Endodermal cell (in vitro differentiated cells): ENCODE results near the gene DCST2. TPM values are rescaled to one million over a fixed set of nuclear protein-coding genes. Genes with fewer than 3 reads are reported as not detected.
A peak's percentile ranks its signal among the peaks of the same experiment; 100 is the strongest.

Source experiments
- DNase-seq: peaks from one replicate; pipeline ENCODE4 v3.0.0-alpha.2; 2017
- H3K27ac ChIP-seq: 2 replicates; pipeline ENCODE4 v1.5.1; 2013; ENCODE audit warnings: mild to moderate bottlenecking, low read depth, low read length, moderate library complexity
- H3K27me3 ChIP-seq: 2 replicates; pipeline ENCODE4 v1.6.1; 2013; ENCODE audit warnings: mild to moderate bottlenecking, low read length, moderate library complexity; ENCODE audit not compliant: insufficient read depth, control insufficient read depth, poor library complexity, severe bottlenecking
- H3K36me3 ChIP-seq: 2 replicates; pipeline ENCODE4 v1.7.0; 2013; ENCODE audit warnings: mild to moderate bottlenecking, low read length, moderate library complexity; ENCODE audit not compliant: control insufficient read depth, insufficient read depth
- H3K4me1 ChIP-seq: one replicate; pipeline ENCODE4 v1.7.0; 2013; ENCODE audit warnings: low read length; ENCODE audit not compliant: control insufficient read depth, insufficient read depth
- H3K4me3 ChIP-seq: 2 replicates; pipeline ENCODE4 v1.5.1; 2013; ENCODE audit warnings: mild to moderate bottlenecking, low read length, moderate library complexity
- H3K9ac ChIP-seq: 2 replicates; pipeline ENCODE4 v1.6.1; 2013; ENCODE audit warnings: mild to moderate bottlenecking, low read length, moderate library complexity; ENCODE audit not compliant: poor library complexity, severe bottlenecking; ENCODE audit errors: extremely low read depth
- H3K9me3 ChIP-seq: 2 replicates; pipeline ENCODE4 v1.6.1; 2013; ENCODE audit warnings: mild to moderate bottlenecking, low read length, moderate library complexity; ENCODE audit not compliant: control insufficient read depth
- H3K27ac Mint-ChIP-seq: 2 replicates; pipeline ENCODE4 v1.8.0; 2020; ENCODE audit warnings: mixed read lengths
- H3K27me3 Mint-ChIP-seq: 2 replicates; pipeline ENCODE4 v1.8.0; 2021; ENCODE audit warnings: mild to moderate bottlenecking, mixed read lengths; ENCODE audit not compliant: insufficient read depth
- H3K36me3 Mint-ChIP-seq: 2 replicates; pipeline ENCODE4 v1.8.0; 2020; ENCODE audit warnings: low read depth, mixed read lengths
- H3K4me1 Mint-ChIP-seq: 2 replicates; pipeline ENCODE4 v1.8.0; 2020; ENCODE audit warnings: mixed read lengths
- H3K4me3 Mint-ChIP-seq: 2 replicates; pipeline ENCODE4 v1.8.0; 2020; ENCODE audit warnings: mild to moderate bottlenecking, moderate library complexity, mixed read lengths
- H3K9me3 Mint-ChIP-seq: 2 replicates; pipeline ENCODE4 v1.8.0; 2020; ENCODE audit warnings: mild to moderate bottlenecking, mixed read lengths
- CTCF ChIP-seq: fragments of 200-600 bp; sonication (generic); conservative IDR thresholded peaks from 2 replicates; pipeline ENCODE4 v1.5.0; 2021; ENCODE audit warnings: antibody characterized with exemption, mild to moderate bottlenecking
- WGBS, 2 experiments: methylation state at CpG; one replicate each; pipeline versions ENCODE4 v1.1.5 to v1.1.7; 2013; ENCODE audit warnings: missing lambda C conversion rate in 2 of 2, mixed read lengths in 1 of 2; ENCODE audit not compliant: insufficient coverage in 1 of 2, insufficient read length in 1 of 2; 5-methylcytosine and 5-hydroxymethylcytosine counted together
- total RNA-seq, 2 donors: library from RNA; stranded (reverse); fragmentation: NEBNext Ultra II Directional in 1 of 2; extraction: Animal tissue kit (Norgen Biotek cat#: 25700) in 1 of 2; gene quantifications; 2 replicates in 1 of 2; 3 replicates in 1 of 2; pipeline ENCODE4 v1.2.1, GENCODE V29; 2021

DCST2 gene
- total RNA-seq, 2 donors from 2014 or later: 0.44 to 2.0 TPM

GRCh38 chr1:154974808-154975408, 58.7 kb downstream of the DCST2 start:
- Mint-ChIP-seq H3K4me3 (no peak overlapping the region), H3K27ac (no peak overlapping the region), H3K27me3 (no peaks in the 10 kb centered on the region), H3K9me3 (no peaks in the 10 kb centered on the region), H3K4me1 (peaks cover 22% of the 10 kb centered on the region), H3K36me3 (peaks cover 16% of the 10 kb centered on the region)
- WGBS, 2 experiments: 0 to 1% methylated on average over 26 to 30 of the region's 30 CpGs
- peak overlapping the region; percentile 96 for H3K27ac ChIP-seq
- H3K9me3 ChIP-seq: no peaks in the 10 kb centered on the region
- DNase-seq: peak; percentile 98
- peak overlapping the region; percentile 96 for H3K9ac ChIP-seq
- H3K27me3 ChIP-seq: no peaks in the 10 kb centered on the region
- H3K36me3 ChIP-seq: peaks cover 23% of the 10 kb centered on the region
- H3K4me3 ChIP-seq: peak overlapping the region; percentile 99
- no peak for TF ChIP-seq CTCF
- H3K4me1 ChIP-seq: peaks cover 6% of the 10 kb centered on the region

GRCh38 chr1:154974102-154974807, 59.3 kb downstream of the DCST2 start, which contains the start of gene CKS1B:
CKS1B (plus strand) TSS chr1:154974681; CDS start chr1:154974746, 65 bp downstream.
- H3K4me1 Mint-ChIP-seq: peaks cover 28% of the 10 kb centered on the region
- DNase-seq: peak; percentile 98
- 0% methylated on average over 38 to 47 of the region's 47 CpGs for WGBS, 2 experiments
- H3K36me3 ChIP-seq: peaks cover 16% of the 10 kb centered on the region
- no peaks in the 10 kb centered on the region for H3K9me3 ChIP-seq
- H3K4me3 Mint-ChIP-seq: no peak within 1 kb of the TSS
- no peaks in the 10 kb centered on the region for H3K9me3 Mint-ChIP-seq
- H3K27ac ChIP-seq: peak within 1 kb of the TSS; percentile 97
- peaks cover 6% of the 10 kb centered on the region for H3K4me1 ChIP-seq
- peak within 1 kb of the TSS; percentile 96 for H3K9ac ChIP-seq
- no peaks in the 10 kb centered on the region for H3K27me3 Mint-ChIP-seq
- TF ChIP-seq CTCF: no peak
- no peaks in the 10 kb centered on the region for H3K27me3 ChIP-seq
- peak within 1 kb of the TSS; percentile 99 for H3K4me3 ChIP-seq
- H3K27ac Mint-ChIP-seq: no peak within 1 kb of the TSS
- peaks cover 11% of the 10 kb centered on the region for H3K36me3 Mint-ChIP-seq

GRCh38 chr1:154973344-154974101, 60.1 kb downstream of the DCST2 start:
- H3K27ac ChIP-seq: peak overlapping the region; percentile 97
- Mint-ChIP-seq H3K36me3 (peaks cover 12% of the 10 kb centered on the region), H3K27me3 (no peaks in the 10 kb centered on the region), H3K27ac (no peak overlapping the region), H3K4me1 (peaks cover 34% of the 10 kb centered on the region), H3K9me3 (no peaks in the 10 kb centered on the region), H3K4me3 (no peak overlapping the region)
- no peaks in the 10 kb centered on the region for H3K27me3 ChIP-seq
- H3K36me3 ChIP-seq: peaks cover 14% of the 10 kb centered on the region
- no peaks in the 10 kb centered on the region for H3K9me3 ChIP-seq
- peak; percentile 99 for DNase-seq
- H3K4me1 ChIP-seq: peaks cover 6% of the 10 kb centered on the region
- peak; percentile 43 for TF ChIP-seq CTCF
- peak overlapping the region; percentile 96 for H3K9ac ChIP-seq
- WGBS, 2 experiments: 1 to 2% methylated on average over 17 to 34 of the region's 37 CpGs
- H3K4me3 ChIP-seq: peak overlapping the region; percentile 99
